Fibroblast of lung (primary cell): ENCODE results near the gene ZNF763. TPM values are rescaled to one million over a fixed set of nuclear protein-coding genes. Genes with fewer than 3 reads are reported as not detected.
"Not testable (repeated sequence)": the region's sequence is repeated elsewhere in the genome, so short reads cannot be mapped to it uniquely, and the experiment has no call there.

Experiments used
- DNase-seq, 2 donors: peaks; one replicate each; pipeline versions ENCODE4 v3.0.0 to v3.0.0-alpha.2; 2010; ENCODE audit warnings: low read depth in 2 of 2
- H2AFZ ChIP-seq: 2 replicates; pipeline ENCODE4 v1.5.1; 2012; ENCODE audit warnings: low read length, control low read depth, inconsistent platforms
- H3K27ac ChIP-seq: 2 replicates; pipeline ENCODE4 v1.5.1; 2011; ENCODE audit warnings: low read length, control low read depth; ENCODE audit not compliant: insufficient read depth
- H3K27me3 ChIP-seq: 2 replicates; pipeline ENCODE4 v1.5.1; 2011; ENCODE audit warnings: mild to moderate bottlenecking, low read length; ENCODE audit not compliant: control insufficient read depth, insufficient read depth
- H3K36me3 ChIP-seq: 2 replicates; pipeline ENCODE4 v1.5.1; 2011; ENCODE audit warnings: low read length; ENCODE audit not compliant: control insufficient read depth, insufficient read depth
- H3K4me1 ChIP-seq: 2 replicates; pipeline ENCODE4 v1.5.1; 2011; ENCODE audit warnings: low read length; ENCODE audit not compliant: control insufficient read depth, insufficient read depth; ENCODE audit errors: extremely low read depth
- H3K4me2 ChIP-seq: 2 replicates; pipeline ENCODE4 v1.5.1; 2011; ENCODE audit warnings: low read length, control low read depth; ENCODE audit not compliant: insufficient read depth; ENCODE audit errors: extremely low read depth
- H3K4me3 ChIP-seq, 4 experiments: fragments of 200-600 bp in 1 of 4; sonication (generic) in 1 of 4; replicated peaks in 1 of 4; 2 replicates each; pipeline ENCODE4 v1.5.1; 2011 to 2016; ENCODE audit warnings: low read length in 4 of 4, low read depth in 3 of 4, mild to moderate bottlenecking in 3 of 4, control low read depth in 2 of 4, inconsistent platforms in 1 of 4, mixed read lengths in 1 of 4; ENCODE audit not compliant: insufficient read depth in 1 of 4; ENCODE audit errors: control extremely low read depth in 1 of 4
- H3K79me2 ChIP-seq: 2 replicates; pipeline ENCODE4 v1.5.1; 2012; ENCODE audit warnings: mild to moderate bottlenecking, low read length, inconsistent platforms; ENCODE audit not compliant: control insufficient read depth, insufficient read depth
- H3K9ac ChIP-seq: 2 replicates; pipeline ENCODE4 v1.5.1; 2011; ENCODE audit warnings: mild to moderate bottlenecking, low read length, control low read depth; ENCODE audit not compliant: insufficient read depth
- H3K9me3 ChIP-seq: 2 replicates; pipeline ENCODE4 v1.5.1; 2012; ENCODE audit warnings: low read depth, low read length; ENCODE audit not compliant: control insufficient read depth, insufficient read depth
- H4K20me1 ChIP-seq: 2 replicates; pipeline ENCODE4 v1.5.1; 2011; ENCODE audit warnings: low read length; ENCODE audit not compliant: control insufficient read depth, insufficient read depth; ENCODE audit errors: extremely low read depth
- EZH2 ChIP-seq: IDR thresholded peaks from 2 replicates; pipeline ENCODE4 v1.5.1; 2012; ENCODE audit warnings: low read length, control low read depth, mild to moderate bottlenecking; ENCODE audit errors: missing control alignments
- polyA plus RNA-seq, 2 donors: library from polyadenylated mRNA; depleted of rRNA in 1 of 2; stranded (reverse) in 1 of 2; unstranded in 1 of 2; fragments of >200 nt; gene quantifications; 2 replicates each; pipeline ENCODE4 v1.2.1, GENCODE V29; 2011 to 2012; ENCODE audit warnings: missing spikeins in 1 of 2
- total RNA-seq: library from RNA; depleted of rRNA; stranded (reverse); fragments of >200 nt; gene quantifications from 2 replicates; pipeline ENCODE4 v1.2.1, GENCODE V29; 2014
- TF ChIP-seq, protein P1 (sequence below), 2 donors: IDR thresholded peaks in 1 of 2; conservative IDR thresholded peaks in 1 of 2; 1 replicate in 1 of 2; 2 replicates in 1 of 2; pipeline ENCODE4 v1.5.1; 2011 to 2012; ENCODE audit warnings: low read length in 2 of 2, control low read depth in 1 of 2, inconsistent platforms in 1 of 2, low read depth in 1 of 2, mild to moderate bottlenecking in 1 of 2

ZNF763 gene
- total and polyA plus RNA-seq, 2 donors (not counting 1 experiment from before 2014, with no cell fraction given), result 0.94 to 2.5 TPM

DNA sequence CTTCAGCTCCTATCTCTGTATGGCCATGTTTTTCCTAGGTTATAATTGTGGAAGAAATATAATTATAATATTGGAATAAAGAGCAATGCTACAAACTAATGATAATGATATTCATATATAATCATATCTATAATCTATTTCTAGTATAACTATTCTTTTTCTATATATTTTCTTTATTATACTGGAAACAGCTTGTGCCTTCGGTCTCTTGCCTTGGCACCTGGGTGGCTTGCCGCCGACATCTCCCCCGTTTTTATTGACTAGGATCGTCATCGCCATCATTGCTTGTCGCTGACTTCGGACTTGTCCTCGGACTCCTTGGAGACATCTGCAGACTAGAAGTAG lies 24.2 kb downstream of the ZNF763 start:
- Histone ChIP-seq H3K4me2 (no peak overlapping the region), H3K27me3 (no peaks in the 10 kb centered on the region), H3K9me3 (no peaks in the 10 kb centered on the region), H4K20me1 (no peaks in the 10 kb centered on the region), H3K27ac (no peak overlapping the region), H2AFZ (no peak overlapping the region), H3K4me3 (peak overlapping the region in 2 of 4 experiments; percentile 87 to 94), H3K79me2 (peaks cover 2% of the 10 kb centered on the region), H3K4me1 (no peaks in the 10 kb centered on the region), H3K9ac (no peak overlapping the region), H3K36me3 (no peaks in the 10 kb centered on the region)
- DNase-seq, result no peak
- TF ChIP-seq, protein P1, sequence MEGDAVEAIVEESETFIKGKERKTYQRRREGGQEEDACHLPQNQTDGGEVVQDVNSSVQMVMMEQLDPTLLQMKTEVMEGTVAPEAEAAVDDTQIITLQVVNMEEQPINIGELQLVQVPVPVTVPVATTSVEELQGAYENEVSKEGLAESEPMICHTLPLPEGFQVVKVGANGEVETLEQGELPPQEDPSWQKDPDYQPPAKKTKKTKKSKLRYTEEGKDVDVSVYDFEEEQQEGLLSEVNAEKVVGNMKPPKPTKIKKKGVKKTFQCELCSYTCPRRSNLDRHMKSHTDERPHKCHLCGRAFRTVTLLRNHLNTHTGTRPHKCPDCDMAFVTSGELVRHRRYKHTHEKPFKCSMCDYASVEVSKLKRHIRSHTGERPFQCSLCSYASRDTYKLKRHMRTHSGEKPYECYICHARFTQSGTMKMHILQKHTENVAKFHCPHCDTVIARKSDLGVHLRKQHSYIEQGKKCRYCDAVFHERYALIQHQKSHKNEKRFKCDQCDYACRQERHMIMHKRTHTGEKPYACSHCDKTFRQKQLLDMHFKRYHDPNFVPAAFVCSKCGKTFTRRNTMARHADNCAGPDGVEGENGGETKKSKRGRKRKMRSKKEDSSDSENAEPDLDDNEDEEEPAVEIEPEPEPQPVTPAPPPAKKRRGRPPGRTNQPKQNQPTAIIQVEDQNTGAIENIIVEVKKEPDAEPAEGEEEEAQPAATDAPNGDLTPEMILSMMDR (conservative IDR thresholded peaks at IDR 0.05 in 1 of 2, IDR thresholded peaks at IDR 0.05 in 1 of 2; ENCODE audit: low read depth in 1 of 2, low read length in 2 of 2), result no peak
- TF ChIP-seq EZH2, result no peak

DNA sequence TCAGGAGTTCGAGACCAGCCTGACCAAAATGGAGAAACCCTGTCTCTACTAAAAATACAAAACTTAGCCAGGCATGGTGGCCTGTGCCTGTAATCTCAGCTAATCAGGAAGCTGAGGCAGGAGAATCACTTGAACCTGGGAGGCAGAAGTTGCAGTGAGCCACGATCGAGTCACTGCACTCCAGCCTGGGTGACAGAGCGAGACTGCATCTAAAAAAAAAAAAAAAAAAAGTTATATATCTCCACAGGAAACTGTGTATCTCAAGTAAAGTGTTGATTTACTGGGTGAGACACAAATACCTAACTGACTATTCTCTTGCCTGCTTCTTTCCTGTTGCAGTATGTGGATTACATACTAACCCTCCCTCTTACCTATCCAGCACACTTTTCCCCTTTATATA lies 27.1 kb downstream of the ZNF763 start:
- H3K9ac ChIP-seq, H3K27me3 ChIP-seq, H3K27ac ChIP-seq, H3K4me1 ChIP-seq, H3K4me3 ChIP-seq, H3K36me3 ChIP-seq, H2AFZ ChIP-seq, H4K20me1 ChIP-seq, H3K79me2 ChIP-seq, DNase-seq, H3K9me3 ChIP-seq, H3K4me2 ChIP-seq: not testable (repeated sequence)

DNA sequence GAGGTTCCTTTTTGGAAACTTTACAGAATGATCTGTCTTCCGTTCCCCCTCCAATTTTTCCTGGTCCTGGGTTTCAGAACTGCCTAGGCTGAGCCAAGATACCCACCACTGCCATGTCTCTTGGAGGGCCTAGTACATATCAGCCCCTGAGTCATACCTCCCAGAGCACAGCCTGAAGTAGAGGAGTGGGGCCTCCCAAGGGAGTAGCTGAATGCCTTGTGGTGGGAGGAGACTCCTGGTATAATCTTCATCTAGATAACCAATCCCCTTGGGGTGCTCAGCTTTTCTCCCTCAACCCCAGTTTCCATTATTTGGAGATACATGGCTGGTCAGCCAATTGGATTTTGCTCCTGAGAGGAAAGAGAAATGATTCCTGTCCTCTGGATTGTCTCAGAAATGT lies 30.3 kb downstream of the ZNF763 start:
- Histone ChIP-seq H3K36me3 (no peaks in the 10 kb centered on the region), H3K4me2 (no peak overlapping the region), H3K4me3 (no peak overlapping the region), H3K79me2 (peaks cover 2% of the 10 kb centered on the region), H3K27ac (no peak overlapping the region), H2AFZ (no peak overlapping the region), H3K9ac (no peak overlapping the region), H4K20me1 (no peaks in the 10 kb centered on the region), H3K9me3 (no peaks in the 10 kb centered on the region), H3K4me1 (no peaks in the 10 kb centered on the region), H3K27me3 (no peaks in the 10 kb centered on the region)
- DNase-seq, result peak in 1 of 2 donors; percentile 44
- TF ChIP-seq, protein P1 (conservative IDR thresholded peaks at IDR 0.05 in 1 of 2, IDR thresholded peaks at IDR 0.05 in 1 of 2; ENCODE audit: low read depth in 1 of 2, low read length in 2 of 2), result no peak
- no peak for TF ChIP-seq EZH2
